HG03159 (cell line): ENCODE measurements around the gene LHCGR.
"Not testable (repeated sequence)": the region's sequence is repeated elsewhere in the genome, so short reads cannot be mapped to it uniquely, and the experiment has no call there.

Experiments used
- ATAC-seq: cut with Tn5 transposase; IDR thresholded peaks from one replicate; pipeline ENCODE4 v1.9.1; 2021; ENCODE audit warnings: mild to moderate bottlenecking, moderate library complexity; ENCODE audit not compliant: unreplicated experiment

Gene LHCGR

GRCh38 chr2:48749291-48750127 lies 6.0 kb downstream of the LHCGR start:
- peak; percentile 61 for ATAC-seq

- ATAC-seq: no peak
Observed at GRCh38 chr2:48747319-48747718, 8.2 kb downstream of the LHCGR start.

GRCh38 chr2:48739236-48739635 lies 16.3 kb downstream of the LHCGR start:
- not testable (repeated sequence) for ATAC-seq

- no peak for ATAC-seq
Observed at GRCh38 chr2:48738806-48739205, 16.7 kb downstream of the LHCGR start.

GRCh38 chr2:48736251-48736650 lies 19.3 kb downstream of the LHCGR start:
- ATAC-seq: no peak

GRCh38 chr2:48734576-48735303 lies 20.8 kb downstream of the LHCGR start:
- no peak for ATAC-seq

GRCh38 chr2:48733067-48733503 lies 22.4 kb downstream of the LHCGR start:
- no peak for ATAC-seq

DNA sequence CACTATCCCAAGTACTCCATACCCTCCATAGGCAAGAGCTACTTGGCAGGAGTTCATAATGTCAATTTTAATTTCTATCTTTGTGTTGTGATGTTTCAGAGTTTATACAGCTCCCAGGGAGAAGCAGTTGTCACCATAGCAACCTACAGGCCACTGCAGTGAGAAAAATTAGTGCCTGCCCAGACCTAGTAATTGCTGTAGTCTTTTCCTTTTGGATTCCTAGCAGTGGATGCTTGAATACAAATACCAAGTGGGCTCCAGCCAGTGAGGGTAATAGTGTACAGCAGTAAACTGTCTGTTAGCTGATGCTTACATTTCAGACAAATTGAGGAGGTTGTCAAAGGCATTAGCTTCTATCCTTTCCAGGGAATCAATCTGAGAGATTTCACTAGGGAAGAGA lies 26.7 kb downstream of the LHCGR start:
- no peak for ATAC-seq

DNA sequence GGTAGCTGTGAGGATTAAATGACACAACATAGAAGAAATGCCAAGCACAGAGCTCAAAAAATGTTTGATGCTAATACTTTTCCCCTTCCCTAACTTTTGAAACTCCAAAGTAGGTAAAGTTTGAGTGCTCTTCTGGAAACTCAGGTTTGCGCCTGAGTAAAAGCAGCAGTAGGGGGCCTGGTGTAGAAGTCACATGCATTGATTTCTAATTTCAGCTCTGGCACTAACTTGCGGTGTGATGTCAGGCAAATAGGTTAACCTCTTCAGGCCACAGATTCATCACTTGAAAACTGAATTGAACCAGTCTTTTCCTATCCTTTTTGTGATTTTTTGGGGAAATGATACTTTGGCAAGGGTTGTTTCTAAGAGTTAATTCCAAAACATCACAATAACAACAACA lies 27.2 kb downstream of the LHCGR start:
- no peak for ATAC-seq

DNA sequence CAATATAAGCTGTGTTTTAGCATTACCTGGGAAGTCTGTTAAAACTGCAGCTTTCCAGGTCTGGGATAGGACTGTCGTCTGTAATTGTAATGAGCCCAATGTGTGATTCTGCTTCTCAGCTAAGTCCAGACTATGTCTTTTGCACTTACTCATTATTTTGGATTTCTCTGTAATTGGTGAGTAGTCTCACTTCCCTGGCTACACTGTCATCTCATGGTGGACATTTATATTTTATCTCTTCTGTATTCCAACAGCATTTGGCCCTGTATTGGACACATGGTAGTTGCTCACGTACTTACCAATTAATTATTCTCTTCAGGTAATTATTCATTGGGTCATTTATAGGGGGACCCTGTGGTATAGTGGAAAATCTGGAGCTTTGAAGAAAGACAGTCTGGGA lies 28.0 kb downstream of the LHCGR start:
- no peak for ATAC-seq

GRCh38 chr2:48725696-48726494 lies 29.6 kb downstream of the LHCGR start:
- no peak for ATAC-seq

DNA sequence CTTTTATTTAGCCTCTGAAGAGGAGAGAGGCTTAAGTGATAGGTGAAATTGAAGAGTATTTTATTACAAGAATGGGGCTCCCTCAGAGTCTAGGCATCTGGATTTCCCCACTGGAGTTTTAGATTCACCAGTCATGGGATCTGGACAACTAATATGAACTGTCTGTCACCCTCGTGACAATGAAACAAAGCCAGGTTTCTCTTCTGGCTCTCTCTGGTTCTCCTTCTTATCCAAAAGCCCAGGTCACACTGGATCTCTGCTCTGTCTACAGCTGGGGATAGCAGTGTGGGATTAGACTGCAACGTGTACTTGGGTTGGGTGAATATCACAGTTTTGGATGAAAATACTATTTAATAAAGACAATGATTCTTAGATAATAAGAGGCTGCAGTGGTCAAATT lies 31.2 kb downstream of the LHCGR start:
- ATAC-seq: no peak

- no peak for ATAC-seq
Observed at GRCh38 chr2:48723129-48723528, 32.4 kb downstream of the LHCGR start.

DNA sequence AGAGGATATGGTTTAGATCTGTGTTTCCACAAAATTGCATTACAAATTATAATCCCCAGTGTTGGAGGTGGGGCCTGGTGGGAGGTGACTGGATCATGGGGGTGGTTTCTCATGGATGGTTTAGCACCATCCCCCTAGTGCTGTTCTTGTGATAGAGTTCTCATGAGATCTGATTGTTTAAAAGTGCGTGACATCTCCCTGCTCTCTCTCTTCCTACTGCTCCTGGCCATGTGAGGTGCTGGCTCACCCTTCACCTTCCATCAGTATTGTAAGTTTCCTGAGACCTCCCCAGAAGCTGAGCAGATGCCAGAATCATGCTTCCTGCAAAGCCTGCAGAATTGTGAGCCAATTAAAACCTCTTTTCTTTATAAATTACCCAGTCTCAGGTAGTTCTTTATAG lies 33.1 kb downstream of the LHCGR start:
- no peak for ATAC-seq

GRCh38 chr2:48721158-48721557 lies 34.4 kb downstream of the LHCGR start:
- no peak for ATAC-seq

GRCh38 chr2:48719480-48720177 lies 35.9 kb downstream of the LHCGR start:
- no peak for ATAC-seq

GRCh38 chr2:48717846-48718245 lies 37.7 kb downstream of the LHCGR start:
- no peak for ATAC-seq

- ATAC-seq: no peak
Observed at GRCh38 chr2:48715956-48716355, 39.6 kb downstream of the LHCGR start.

- no peak for ATAC-seq
Observed at GRCh38 chr2:48715042-48715899, 40.3 kb downstream of the LHCGR start.

DNA sequence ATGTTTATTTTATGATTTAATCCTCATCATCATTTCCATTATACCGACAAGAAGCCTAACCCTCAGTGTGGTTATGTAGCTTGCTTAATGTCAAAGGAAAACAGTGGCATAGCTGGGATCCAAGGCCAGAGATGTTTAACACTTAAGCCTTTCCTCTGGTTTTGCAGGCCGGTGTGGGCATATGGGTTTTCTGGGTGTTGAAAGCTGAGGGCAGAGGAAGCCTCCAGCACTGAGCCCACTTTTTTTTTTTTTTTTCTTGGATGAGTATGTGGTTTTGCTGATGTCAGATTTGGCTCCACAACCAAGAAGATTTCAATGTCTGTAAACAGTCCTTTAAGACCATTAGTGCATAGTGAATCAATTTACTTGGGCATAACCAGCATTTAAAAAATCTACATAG lies 41.3 kb downstream of the LHCGR start:
- ATAC-seq: no peak
